GM12892 (cell line): Measurements from ENCODE around the gene ADGRA1.

Experiments used
- DNase-seq: peaks from one replicate; pipeline ENCODE4 v3.0.0; 2011; ENCODE audit not compliant: insufficient read length
- FAIRE-seq: peaks from 2 replicates; lab custom pipeline; 2011; peaks lifted over from hg19 to GRCh38; lab: Jason Lieb, UNC
- POLR2A ChIP-seq: IDR thresholded peaks from 2 replicates; pipeline ENCODE4 v1.6.1; 2011; ENCODE audit warnings: low read depth, low read length, control low read depth
- POLR2AphosphoS5 ChIP-seq: IDR thresholded peaks from 2 replicates; pipeline ENCODE4 v1.6.1; 2011; ENCODE audit warnings: low read depth, low read length, control low read depth
- TAF1 ChIP-seq: IDR thresholded peaks from 2 replicates; pipeline ENCODE4 v1.6.1; 2011; ENCODE audit warnings: low read depth, mild to moderate bottlenecking, control low read depth, low read length, borderline replicate concordance

The ADGRA1 gene

GRCh38 chr10:133117688-133118071 lies 30.0 kb downstream of the ADGRA1 start:
- no peak for DNase-seq
- TF ChIP-seq POLR2AphosphoS5 (no peak), TAF1 (no peak), POLR2A (no peak)
- no peak for FAIRE-seq

- no peak for TF ChIP-seq TAF1
- TF ChIP-seq POLR2AphosphoS5 = no peak
- no peak for TF ChIP-seq POLR2A
- FAIRE-seq (no peak), DNase-seq (no peak)
Observed at GRCh38 chr10:133121479-133121878, 33.8 kb downstream of the ADGRA1 start.

- DNase-seq (no peak), FAIRE-seq (no peak)
- TF ChIP-seq POLR2AphosphoS5 (no peak), POLR2A (no peak), TAF1 (no peak)
Observed at GRCh38 chr10:133122171-133122935, 34.6 kb downstream of the ADGRA1 start.

- FAIRE-seq (no peak), DNase-seq (no peak)
- TF ChIP-seq POLR2AphosphoS5 = no peak
- no peak for TF ChIP-seq TAF1
- TF ChIP-seq POLR2A = no peak
Observed at GRCh38 chr10:133123050-133123745, 35.5 kb downstream of the ADGRA1 start.

- FAIRE-seq (no peak), DNase-seq (no peak)
- TF ChIP-seq POLR2AphosphoS5 = no peak
- TF ChIP-seq TAF1 = no peak
- TF ChIP-seq POLR2A = no peak
Observed at GRCh38 chr10:133123746-133124356, 36.1 kb downstream of the ADGRA1 start.

GRCh38 chr10:133124357-133125211 lies 36.9 kb downstream of the ADGRA1 start:
- TF ChIP-seq TAF1 (no peak), POLR2A (no peak)
- FAIRE-seq = no peak
- no peak for DNase-seq

- FAIRE-seq (no peak), DNase-seq (no peak)
- TF ChIP-seq POLR2A = no peak
- no peak for TF ChIP-seq TAF1
- no peak for TF ChIP-seq POLR2AphosphoS5
Observed at GRCh38 chr10:133125901-133126300, 38.2 kb downstream of the ADGRA1 start.

- TF ChIP-seq POLR2AphosphoS5 (no peak), POLR2A (no peak), TAF1 (no peak)
- FAIRE-seq (no peak), DNase-seq (peak; percentile 24)
Observed at GRCh38 chr10:133126431-133127290, 38.9 kb downstream of the ADGRA1 start.

GRCh38 chr10:133127291-133128125 lies 39.8 kb downstream of the ADGRA1 start:
- no peak for FAIRE-seq
- TF ChIP-seq POLR2A (no peak), TAF1 (no peak), POLR2AphosphoS5 (no peak)
- DNase-seq = peak; percentile 25
